GM12872 (cell line): Measurements from ENCODE around the gene MAD1L1.

Source experiments
- CTCF ChIP-seq: IDR thresholded peaks from 3 replicates; pipeline ENCODE4 v1.5.1; 2011; ENCODE audit warnings: low read depth, mild to moderate bottlenecking, low read length, moderate library complexity; ENCODE audit not compliant: insufficient read depth

The MAD1L1 gene

GRCh38 chr7:1943933-1944618 is 288.7 kb downstream of the MAD1L1 start:
- no peak for TF ChIP-seq CTCF

DNA sequence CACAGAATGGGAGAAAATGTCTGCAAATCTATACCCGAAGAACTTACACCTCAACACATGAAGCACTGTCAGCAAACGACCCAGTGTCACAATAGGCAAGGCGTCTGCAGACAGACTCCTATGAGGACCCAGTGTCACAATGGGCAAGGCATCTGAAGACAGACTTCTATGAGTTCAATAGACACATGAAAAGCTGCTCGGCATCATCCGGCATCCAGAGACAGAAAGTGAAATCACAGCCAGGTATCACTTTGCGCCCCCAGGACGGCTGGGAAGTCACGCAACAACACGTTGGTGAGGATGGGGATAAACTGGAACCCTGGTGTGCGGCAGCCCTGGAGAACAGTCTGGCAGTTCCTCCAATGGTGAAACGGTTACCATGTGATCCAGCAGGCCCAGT is 289.4 kb downstream of the MAD1L1 start:
- TF ChIP-seq CTCF = no peak

- no peak for TF ChIP-seq CTCF
These were observed 289.8 kb downstream of the MAD1L1 start for GRCh38 chr7:1942941-1943289.

DNA sequence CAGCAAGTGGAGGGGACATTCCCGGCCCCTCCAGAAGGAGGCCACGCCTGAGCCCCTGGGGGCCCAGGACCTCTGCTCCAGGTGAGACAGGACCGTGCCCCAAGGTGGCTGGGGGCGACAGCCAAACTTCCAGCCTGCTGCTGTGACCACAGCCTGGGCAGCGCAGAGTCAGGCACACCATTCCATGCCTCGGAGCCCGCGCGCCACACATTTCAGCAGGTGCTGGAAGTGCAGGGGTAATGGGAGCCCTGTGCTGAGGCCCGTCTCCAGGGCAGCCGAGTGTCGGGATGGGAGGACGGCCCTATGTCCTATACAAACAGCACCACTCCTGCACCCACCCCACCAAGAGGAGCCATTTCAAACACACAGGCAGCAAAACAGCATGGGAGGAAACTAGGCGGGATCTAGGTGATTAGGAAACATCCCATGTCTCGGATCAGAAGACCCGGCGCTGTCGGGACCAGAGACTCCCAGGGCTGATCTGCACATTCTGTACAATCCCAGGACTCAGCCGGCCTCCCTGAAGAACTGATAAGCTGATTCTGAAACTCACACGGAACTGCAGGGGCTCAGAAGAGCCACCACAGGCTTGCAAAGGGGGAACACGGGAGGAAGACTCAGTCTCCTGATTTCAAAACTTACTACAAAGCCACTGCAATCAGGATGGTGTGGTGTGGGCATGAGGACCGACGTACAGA is 290.4 kb downstream of the MAD1L1 start:
- TF ChIP-seq CTCF = no peak

- TF ChIP-seq CTCF = no peak
These were observed 291.1 kb downstream of the MAD1L1 start for GRCh38 chr7:1941464-1942242.

DNA sequence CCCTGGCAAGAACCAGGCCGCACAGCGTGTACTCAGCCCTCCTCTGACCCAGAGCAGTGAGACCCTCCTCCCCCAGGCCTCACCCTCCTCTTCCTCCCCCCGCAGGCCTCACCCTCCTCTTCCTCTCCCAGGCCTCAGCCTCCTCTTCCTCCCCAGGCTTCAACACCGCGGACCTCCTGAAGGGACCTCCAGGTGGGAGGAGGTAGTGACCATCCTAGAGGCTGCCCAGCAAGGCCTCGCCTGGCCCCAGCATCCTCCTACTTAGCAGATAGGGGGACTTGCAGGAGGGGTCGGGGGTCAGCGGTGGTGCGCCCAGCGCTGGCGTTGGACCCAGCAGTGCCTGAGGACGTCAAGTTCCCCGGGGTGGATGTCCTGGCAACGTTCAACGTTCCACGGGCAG is 291.9 kb downstream of the MAD1L1 start:
- no peak for TF ChIP-seq CTCF

DNA sequence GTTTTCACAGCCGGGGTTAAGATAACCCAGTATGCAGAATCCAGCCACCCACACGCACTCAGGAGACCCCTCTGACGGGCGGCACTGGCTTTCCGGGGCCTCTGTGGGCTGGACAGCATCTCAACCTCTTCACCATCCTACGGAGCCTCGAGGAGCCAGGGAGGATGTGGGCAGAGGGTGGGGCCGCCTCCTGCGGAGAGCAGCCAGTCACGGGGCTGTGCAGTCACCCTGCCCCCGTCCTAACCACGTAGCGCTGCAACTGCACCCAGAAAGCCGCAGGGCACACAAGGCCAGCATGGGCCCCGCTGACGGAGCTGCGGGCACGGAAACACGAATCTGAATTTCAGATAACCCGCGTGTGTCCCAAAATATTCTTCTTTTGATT is 292.4 kb downstream of the MAD1L1 start:
- TF ChIP-seq CTCF = no peak
